Globus pallidus (tissue), 1 donor: ENCODE results near the gene SH2D5.
A peak's percentile ranks its signal among the peaks of the same experiment; 100 is the strongest.

Experiments
- DNase-seq: peaks from one replicate; pipeline ENCODE4 v3.0.0-alpha.2; 2015; ENCODE audit warnings: low spot score

Gene SH2D5

GRCh38 chr1:20713440-20713839, 19.1 kb downstream of the SH2D5 start:
- DNase-seq, result no peak

- no peak for DNase-seq
Observed at GRCh38 chr1:20712215-20712577, 20.3 kb downstream of the SH2D5 start.

- no peak for DNase-seq
Observed at GRCh38 chr1:20711285-20712214, 21.0 kb downstream of the SH2D5 start.

- no peak for DNase-seq
Observed at GRCh38 chr1:20710469-20711284, 21.8 kb downstream of the SH2D5 start.

GRCh38 chr1:20709868-20710267, 22.6 kb downstream of the SH2D5 start:
- no peak for DNase-seq

- DNase-seq, result no peak
Observed at GRCh38 chr1:20708891-20709290, 23.6 kb downstream of the SH2D5 start.

GRCh38 chr1:20708057-20708456, 24.4 kb downstream of the SH2D5 start:
- no peak for DNase-seq

- no peak for DNase-seq
Observed at GRCh38 chr1:20706841-20707240, 25.7 kb downstream of the SH2D5 start.

- no peak for DNase-seq
Observed at GRCh38 chr1:20705203-20705755, 27.2 kb downstream of the SH2D5 start.

GRCh38 chr1:20704390-20705202, 27.9 kb downstream of the SH2D5 start:
- no peak for DNase-seq

GRCh38 chr1:20703124-20703756, 29.3 kb downstream of the SH2D5 start:
- no peak for DNase-seq

- DNase-seq, result no peak
Observed at GRCh38 chr1:20702416-20702815, 30.1 kb downstream of the SH2D5 start.

- DNase-seq, result no peak
Observed at GRCh38 chr1:20701847-20702246, 30.7 kb downstream of the SH2D5 start.

GRCh38 chr1:20701446-20701845, 31.1 kb downstream of the SH2D5 start:
- DNase-seq, result no peak

- DNase-seq, result no peak
Observed at GRCh38 chr1:20700636-20701215, 31.8 kb downstream of the SH2D5 start.

GRCh38 chr1:20699558-20699957, 32.9 kb downstream of the SH2D5 start:
- DNase-seq, result no peak

- DNase-seq, result no peak
Observed at GRCh38 chr1:20698195-20698910, 34.1 kb downstream of the SH2D5 start.

- DNase-seq, result no peak
Observed at GRCh38 chr1:20697563-20697962, 34.9 kb downstream of the SH2D5 start.

GRCh38 chr1:20696397-20697333, 35.8 kb downstream of the SH2D5 start:
- DNase-seq, result peak; percentile 73
